Medulla oblongata (tissue), 1 donor: ENCODE data around the gene SDF2.

Experiments used
- DNase-seq: peaks from one replicate; pipeline ENCODE4 v3.0.0-alpha.2; 2015; ENCODE audit errors: extremely low spot score

Gene SDF2, protein sequence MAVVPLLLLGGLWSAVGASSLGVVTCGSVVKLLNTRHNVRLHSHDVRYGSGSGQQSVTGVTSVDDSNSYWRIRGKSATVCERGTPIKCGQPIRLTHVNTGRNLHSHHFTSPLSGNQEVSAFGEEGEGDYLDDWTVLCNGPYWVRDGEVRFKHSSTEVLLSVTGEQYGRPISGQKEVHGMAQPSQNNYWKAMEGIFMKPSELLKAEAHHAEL

DNA sequence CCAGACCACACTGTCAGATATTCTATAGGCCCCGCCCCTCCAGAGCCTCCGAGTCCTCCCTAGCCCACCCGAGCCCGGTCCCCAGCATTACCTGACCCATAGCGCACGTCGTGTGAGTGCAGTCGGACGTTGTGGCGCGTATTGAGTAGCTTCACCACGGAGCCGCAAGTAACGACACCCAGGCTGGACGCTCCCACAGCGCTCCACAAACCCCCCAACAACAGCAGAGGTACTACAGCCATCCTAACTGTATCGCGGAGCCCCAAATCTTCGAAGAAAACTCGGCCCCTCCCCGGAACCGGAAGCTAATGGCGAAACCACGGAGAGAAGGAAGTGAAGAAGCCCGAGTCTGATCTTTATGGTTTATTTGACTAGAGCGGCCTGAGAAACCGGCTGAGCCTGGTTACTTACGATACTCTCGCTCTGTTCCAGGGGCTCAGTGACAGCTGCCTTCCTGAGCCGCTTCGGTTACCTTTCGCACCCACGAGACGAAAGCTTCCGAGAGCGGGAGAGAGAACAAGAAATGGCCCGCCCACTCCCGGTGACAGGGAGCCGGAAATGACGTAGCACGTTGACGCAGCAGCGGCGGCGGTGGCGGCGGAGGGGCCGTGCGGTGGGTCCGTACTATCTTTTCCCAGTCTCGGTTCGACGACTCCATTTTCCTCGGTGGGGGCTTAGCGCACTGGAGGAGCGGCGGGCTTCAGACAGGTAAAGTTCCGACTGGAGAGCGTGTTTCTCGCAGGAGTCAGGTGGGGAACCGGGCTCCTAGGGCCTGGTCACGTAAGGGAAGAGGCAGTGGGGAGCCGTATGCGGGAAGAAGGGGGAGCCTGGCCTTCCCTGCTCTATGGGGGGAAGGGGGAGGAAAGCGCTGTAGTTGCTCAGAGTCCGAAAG lies at the start of gene SDF2, which contains the start of gene SUPT6H:
Gene SDF2, minus strand, starts transcription at position 272 of the 892 bp plus-strand sequence. Its CDS starts 30 bp downstream, at position 242.
Gene SUPT6H, plus strand, starts transcription at position 571 of the 892 bp plus-strand sequence. CDS start 11,197 bp downstream, outside the sequence.
- DNase-seq: peak; percentile 92

DNA sequence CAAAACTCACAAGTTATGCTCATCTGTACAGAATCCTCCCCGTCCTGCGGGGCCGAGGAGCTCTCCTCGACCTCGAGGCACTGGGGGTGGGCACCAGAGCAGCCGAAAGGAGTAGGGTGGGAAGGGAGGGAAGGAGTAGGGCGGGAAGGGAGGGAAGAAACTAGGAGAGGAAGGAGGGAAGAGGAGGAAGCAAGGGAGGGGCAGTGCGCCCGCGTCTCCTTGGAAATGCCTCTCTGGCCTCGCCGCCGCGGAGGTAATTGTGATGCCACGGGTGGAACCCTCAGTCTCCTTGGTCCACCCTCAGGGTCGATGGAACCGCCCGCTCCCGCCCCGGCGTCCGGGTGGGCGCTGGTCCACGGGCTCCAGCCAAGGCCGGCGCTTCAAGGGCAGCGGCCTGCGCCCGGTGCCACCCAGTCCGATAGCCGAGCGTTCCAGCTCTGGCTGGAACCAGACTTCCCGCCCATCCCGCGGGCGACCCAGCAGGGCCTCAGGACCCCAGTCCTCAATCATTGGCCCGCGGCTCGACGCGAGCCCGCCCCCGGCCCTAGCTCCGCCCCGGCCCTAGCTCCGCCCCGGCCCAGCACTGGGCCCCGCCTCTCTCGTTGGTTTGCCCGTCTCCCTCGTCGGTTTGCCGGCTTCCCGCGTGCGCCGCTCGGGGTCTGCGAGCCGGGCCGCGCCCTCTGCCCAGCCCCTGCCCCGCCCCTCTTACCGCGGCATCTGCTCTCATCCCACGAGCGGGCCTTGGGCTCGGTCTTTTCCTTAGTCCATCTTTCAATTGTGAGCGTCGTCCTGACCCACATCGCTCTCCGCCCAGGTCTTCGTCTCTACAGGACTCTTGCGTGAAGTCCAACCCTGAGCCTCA lies 49.4 kb upstream of the SDF2 start:
- peak; percentile 88 for DNase-seq

DNA sequence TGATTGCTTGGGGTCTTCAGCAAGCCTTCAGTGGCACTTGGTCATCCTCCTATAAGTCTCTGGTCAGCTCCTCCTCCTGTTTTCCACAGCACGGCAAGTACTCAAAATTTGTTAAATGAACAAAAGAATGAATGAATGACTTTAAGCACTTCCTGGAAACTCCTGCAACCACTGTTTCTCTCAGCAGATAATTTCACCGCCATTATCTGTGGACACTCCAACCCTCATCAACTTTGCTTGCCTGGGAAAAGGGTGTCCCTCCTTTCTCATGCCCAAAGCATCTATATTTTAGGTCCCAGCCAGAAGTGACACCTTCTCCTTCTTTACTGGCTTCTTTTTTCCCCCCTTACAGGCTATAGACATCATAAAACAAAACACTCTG lies 45.6 kb upstream of the SDF2 start:
- no peak for DNase-seq

DNA sequence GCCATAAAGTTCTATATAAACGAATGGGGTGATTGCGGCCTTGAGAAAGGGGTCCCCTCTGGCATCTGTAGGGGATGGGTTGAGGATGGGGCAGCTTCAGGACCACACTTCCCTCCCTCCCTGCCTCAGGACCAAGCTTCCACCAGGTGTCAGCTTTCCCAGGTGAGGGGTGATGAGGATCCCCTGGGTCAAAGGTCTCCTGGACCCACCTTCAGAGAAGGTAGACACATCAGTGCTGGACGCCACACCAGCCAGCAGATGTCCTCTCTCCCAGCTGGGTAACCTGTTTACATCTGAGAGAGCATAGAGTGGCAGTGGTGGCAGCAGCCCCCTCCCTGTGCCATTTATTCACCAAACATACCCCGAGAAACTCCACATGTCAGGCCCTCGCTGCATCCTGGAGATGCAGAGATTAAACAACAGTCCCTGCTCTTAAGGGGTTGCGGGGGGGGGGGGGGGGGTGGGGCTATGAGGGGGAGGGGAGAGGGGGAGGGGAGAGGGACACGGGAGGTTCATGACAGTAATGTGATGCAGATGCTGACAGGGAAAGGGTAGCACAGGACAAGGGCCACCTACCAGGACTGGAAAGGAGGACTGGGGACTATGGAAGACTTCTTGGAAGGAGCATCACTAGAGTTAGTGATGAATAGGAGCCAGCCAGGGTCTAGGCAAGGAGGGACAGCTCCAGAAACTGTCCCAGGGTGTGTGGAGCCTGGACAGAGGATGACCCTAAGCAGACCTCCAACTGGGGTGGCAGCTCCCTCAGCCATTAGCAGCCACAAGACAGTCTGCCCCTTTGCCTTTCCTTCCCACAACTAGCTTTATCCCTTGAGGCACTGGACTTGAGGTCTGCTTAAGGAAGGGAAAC lies 45.0 kb upstream of the SDF2 start:
- no peak for DNase-seq

DNA sequence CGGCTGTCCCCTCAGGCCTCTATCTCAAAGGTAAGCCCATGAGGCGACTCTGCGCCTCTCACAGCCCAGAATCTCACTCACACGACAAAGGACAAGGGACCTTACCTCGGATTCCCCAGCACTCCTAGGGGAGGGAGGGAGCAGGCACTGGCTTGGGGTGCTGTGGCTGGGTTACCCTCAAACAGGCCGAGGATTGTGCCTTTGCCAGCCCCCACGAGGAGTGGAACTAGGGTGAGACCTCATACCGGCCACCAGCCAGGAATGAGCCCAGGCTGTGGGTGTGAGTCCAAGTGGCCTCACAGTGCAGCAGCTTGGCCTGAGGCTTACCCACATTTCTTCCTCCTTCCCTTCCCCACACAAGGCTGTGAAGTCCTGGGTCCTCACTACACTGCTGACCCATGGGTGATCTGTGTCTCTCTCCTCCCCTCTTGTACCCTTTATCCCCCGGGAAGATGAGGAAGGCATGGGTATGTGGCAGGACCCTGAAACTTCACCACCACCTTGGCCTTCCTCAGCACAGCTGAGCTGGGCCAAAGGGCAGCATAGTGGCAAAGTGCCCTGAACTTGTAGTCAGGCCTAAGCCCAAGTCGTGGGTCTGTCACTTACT lies 44.1 kb upstream of the SDF2 start:
- no peak for DNase-seq

DNA sequence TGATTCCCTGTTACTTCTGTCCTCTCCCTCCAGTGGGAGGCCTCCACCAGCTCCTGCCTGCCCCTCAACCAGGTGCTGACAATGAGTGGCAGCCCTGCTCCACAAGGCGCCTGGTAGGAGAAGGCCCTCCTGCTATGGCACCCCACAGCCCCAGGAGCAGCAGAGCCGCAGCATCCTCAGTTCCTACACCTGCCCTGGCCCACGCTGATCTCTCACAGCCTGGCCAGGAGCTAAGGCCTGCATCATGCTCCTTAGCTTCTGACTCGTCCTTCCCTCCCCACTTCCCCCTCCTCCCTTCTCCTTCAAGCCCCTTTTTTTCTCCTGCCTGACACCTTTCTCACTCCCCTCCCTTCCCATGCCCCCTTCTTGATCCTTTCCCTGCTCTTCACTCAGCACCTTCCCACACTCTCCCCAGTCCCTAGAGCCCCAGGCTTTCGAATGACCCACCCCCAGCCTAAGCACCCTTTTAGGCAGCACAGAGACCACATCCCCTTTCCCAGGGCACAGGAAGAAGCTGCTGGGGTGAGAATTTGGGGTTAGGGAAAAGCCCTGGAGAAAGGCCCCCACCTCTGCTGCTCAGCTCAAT lies 43.5 kb upstream of the SDF2 start:
- no peak for DNase-seq

- DNase-seq: no peak
Measured at GRCh38 chr17:28704219-28704858, 42.6 kb upstream of the SDF2 start.

GRCh38 chr17:28703552-28704218 lies 42.0 kb upstream of the SDF2 start:
- no peak for DNase-seq

GRCh38 chr17:28702752-28703150 lies 41.0 kb upstream of the SDF2 start:
- no peak for DNase-seq

- peak; percentile 89 for DNase-seq
Measured at GRCh38 chr17:28702026-28702751, 40.5 kb upstream of the SDF2 start.

GRCh38 chr17:28700830-28701492 lies 39.3 kb upstream of the SDF2 start:
- no peak for DNase-seq

DNA sequence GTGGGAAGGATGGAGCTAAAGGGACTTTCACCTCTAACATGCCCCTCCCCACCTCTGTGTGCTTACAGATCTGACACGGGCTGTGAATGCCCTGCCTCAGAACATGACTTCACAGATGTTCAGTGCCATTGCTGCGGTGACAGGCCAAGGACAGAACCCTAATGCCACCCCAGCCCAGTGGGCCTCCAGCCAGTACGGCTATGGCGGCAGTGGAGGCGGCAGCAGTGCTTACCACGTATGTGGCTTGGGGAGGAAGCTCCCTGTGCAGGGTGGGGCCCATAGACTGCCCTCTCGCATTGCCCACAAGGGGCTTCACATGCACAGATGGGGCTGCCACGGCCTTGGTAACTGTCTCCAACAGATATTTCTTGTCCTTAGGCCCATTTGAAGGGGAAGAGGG lies 38.6 kb upstream of the SDF2 start:
- DNase-seq: no peak

DNA sequence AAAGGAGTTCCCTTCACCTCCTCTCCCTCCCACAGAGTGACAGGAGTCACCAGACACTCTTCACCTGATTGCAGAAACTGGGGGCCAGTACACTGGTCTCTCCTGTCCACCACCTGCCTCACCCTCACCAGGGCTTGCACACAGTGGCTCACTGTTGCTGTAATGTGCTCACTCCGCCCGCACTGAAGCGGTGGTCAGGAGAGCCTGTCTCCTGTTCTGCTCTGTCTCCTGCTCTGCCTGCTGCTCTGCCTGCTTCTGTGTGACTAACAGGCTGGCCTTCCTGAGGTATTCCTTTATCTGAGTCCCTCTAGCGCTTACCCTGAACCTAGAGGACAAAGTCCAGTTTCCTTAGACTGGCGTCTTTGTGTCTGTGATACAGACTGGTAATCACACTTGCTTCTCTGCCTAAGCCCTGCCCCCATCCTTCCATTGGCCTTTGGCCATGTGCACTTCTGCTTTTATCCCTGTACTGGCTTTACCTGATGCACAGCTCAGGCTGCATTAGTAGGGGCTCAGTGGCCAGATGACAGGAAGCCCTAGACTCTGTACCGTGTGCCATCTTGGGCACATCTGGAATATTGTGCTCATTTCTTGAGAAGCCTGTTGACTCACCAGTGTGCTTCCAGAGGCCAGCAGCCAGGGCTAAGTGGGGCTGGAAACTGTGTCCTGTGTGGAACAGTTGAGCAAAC lies 36.7 kb upstream of the SDF2 start:
- no peak for DNase-seq

DNA sequence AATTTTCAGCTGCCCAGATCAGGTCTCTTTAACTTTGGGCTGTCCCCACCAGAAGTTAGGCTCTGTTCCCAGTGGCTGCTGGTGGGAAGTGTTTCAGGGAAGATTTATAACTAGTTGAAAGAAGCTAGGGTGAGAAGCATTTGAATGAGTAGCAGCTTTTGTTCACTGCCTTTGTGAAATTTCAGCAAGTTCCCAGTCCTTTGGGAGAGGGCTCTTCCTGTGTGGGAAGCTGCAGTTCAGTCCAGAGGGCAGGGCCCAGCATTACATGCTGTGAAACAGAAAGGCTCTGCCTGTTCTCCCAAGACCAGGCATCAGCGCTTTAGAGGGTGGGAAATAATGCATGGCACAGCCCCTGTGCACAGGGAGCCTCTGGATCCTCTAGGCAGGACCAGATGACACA lies 32.2 kb upstream of the SDF2 start:
- peak; percentile 71 for DNase-seq

DNA sequence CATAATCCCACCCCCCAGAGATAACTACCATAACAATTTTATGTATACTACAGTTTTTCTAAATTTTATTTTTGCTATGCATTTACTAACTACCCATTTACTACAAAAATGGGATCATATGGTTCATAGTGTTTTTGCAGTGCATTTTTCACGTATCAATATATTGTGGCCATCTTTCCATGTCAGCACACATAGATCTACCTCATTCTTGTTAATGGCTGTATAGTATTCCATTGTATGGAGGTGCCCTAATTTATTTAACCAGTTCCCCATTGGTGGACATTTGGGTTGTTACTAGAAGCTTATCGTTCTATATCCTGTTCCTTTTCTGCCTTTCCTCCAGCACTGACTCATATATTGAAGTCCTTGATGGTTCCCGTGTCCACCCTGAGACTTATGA lies 27.3 kb upstream of the SDF2 start:
- DNase-seq: no peak

DNA sequence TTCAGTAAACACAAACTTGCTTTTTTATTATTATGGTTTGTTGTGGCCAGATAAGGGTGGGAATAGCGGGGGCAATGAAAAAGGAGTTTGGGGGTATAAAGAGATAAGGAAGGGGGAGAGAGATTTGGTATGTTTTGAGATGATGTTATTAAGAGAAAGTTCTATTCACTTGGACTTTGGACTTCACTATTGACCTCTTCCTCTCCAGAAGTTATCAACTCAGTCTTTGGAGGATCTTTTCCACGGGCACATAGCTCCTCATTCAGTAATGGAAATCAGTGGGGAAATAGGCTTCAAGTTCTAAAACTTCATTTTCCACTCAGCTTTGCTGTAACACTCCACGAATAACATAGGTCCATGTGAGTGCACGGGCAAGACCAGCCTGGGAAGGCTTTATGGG lies 26.8 kb upstream of the SDF2 start:
- no peak for DNase-seq

- DNase-seq: no peak
Measured at GRCh38 chr17:28686296-28686695, 24.6 kb upstream of the SDF2 start.
